ENCODE results near the gene ZYG11B.
"Not testable (repeated sequence)": the region's sequence is repeated elsewhere in the genome, so short reads cannot be mapped to it uniquely, and the experiment has no call there.

ZYG11B gene

DNA sequence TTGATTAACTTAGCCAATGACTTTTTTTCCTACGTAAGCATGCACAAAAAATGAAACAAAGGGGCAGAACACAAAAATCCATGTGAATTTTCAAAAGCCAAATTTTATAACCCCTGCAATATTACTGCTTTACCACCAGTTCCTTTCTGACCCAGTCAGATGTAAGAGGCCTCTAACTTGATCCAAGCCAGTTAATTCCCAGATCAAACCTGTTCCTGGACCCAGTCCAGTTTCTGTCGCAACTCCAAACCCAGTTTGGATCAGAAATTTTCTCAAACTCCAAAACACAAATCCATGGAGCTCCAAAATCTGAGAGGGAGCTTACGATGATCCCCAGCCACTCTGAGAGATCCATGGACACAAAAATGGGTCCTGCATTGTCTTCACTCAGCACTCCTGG lies 108.5 kb downstream of the ZYG11B start:
- TF ChIP-seq, protein P1, sequence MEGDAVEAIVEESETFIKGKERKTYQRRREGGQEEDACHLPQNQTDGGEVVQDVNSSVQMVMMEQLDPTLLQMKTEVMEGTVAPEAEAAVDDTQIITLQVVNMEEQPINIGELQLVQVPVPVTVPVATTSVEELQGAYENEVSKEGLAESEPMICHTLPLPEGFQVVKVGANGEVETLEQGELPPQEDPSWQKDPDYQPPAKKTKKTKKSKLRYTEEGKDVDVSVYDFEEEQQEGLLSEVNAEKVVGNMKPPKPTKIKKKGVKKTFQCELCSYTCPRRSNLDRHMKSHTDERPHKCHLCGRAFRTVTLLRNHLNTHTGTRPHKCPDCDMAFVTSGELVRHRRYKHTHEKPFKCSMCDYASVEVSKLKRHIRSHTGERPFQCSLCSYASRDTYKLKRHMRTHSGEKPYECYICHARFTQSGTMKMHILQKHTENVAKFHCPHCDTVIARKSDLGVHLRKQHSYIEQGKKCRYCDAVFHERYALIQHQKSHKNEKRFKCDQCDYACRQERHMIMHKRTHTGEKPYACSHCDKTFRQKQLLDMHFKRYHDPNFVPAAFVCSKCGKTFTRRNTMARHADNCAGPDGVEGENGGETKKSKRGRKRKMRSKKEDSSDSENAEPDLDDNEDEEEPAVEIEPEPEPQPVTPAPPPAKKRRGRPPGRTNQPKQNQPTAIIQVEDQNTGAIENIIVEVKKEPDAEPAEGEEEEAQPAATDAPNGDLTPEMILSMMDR (IDR thresholded peaks at IDR 0.05; ENCODE audit: insufficient read depth, low read depth, low read length, missing control alignments), result no peak
- no peak for DNase-seq (ENCODE audit: low read depth)
- no peak overlapping the region for H3K4me3 ChIP-seq (ENCODE audit: low read length)

DNA sequence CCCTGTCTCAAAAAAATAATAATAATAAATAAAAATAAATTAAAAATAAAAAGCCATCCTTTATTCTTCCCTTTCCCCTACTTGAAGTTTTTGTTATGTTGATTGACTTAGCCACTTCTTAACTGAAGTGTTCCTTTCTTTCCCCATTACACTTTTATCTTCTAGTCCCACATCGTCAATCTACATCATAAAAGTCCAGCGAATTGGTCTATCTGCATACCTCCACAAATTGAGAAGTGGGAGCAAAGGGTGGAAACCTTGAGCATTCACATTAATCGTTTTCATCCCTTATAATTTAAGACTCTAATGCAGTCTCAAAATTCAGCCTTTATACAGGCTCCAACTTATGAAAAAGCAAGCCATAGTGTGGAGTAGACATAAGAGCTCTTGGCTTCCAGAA lies 109.8 kb downstream of the ZYG11B start:
- TF ChIP-seq, protein P1 (IDR thresholded peaks at IDR 0.05; ENCODE audit: insufficient read depth, low read depth, low read length, missing control alignments), result no peak
- DNase-seq (ENCODE audit: low read depth), result no peak
- no peak overlapping the region for H3K4me3 ChIP-seq (ENCODE audit: low read length)

DNA sequence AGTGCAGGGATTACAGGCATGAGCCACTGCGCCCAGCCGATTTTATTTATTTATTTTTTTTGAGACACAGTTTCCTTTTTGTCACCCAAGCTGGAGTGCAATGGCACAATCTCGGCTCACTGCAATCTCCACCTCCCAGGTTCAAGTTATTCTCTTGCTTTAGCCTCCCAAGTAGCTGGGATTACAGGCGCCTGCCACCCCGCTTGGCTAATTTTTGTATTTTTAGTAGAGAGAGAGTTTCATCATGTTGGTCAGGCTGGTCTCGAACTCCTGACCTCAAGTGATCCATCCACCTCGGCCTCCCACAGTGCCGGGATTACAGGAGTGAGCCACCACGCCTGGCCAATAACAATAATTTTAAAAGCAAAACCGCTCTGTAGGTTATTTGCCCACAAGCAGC lies 112.9 kb downstream of the ZYG11B start:
- not testable (repeated sequence) for H3K4me3 ChIP-seq (ENCODE audit: low read length); DNase-seq (ENCODE audit: low read depth)

DNA sequence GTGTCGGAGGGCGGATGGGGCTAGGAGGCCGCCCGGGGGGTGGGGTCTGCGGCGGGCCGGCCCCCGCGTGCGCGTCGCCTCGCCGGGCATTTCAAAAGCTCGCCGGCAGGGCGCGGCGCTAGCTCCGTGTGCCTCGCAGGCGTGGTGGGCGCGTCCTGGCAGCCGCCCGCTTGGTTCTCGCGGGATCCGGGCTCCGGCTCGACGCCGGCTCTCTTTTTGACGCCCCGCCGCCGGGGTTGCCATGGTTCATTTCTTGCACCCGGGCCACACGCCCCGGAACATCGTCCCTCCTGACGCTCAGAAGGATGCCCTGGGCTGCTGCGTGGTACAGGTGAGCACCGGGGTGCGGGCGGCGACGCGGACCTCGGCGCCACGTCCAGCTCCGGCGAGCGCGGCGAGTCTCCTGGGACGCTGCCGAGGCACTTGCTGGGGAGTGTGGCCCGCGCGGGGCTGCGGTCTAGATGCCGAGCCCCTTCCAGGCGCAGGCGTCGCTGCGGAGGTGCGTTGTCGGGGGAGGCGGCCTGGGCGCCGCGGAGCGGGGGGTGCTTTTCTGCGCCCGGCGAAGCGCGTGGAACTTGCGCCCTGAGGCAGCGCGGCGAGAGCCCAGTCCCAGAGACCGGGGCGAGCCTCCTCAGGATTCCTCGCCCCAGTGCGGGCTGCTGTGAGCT lies 116.5 kb downstream of the ZYG11B start, which contains the start of gene ZYG11A:
ZYG11A (plus strand) TSS at position 118 of the 668 bp plus-strand sequence; CDS start at position 242, 124 bp downstream.
- TF ChIP-seq, protein P1 (IDR thresholded peaks at IDR 0.05; ENCODE audit: insufficient read depth, low read depth, low read length, missing control alignments), result peak; percentile 12
- H3K4me3 ChIP-seq (ENCODE audit: low read length), result peak within 1 kb of the TSS; percentile 70

DNA sequence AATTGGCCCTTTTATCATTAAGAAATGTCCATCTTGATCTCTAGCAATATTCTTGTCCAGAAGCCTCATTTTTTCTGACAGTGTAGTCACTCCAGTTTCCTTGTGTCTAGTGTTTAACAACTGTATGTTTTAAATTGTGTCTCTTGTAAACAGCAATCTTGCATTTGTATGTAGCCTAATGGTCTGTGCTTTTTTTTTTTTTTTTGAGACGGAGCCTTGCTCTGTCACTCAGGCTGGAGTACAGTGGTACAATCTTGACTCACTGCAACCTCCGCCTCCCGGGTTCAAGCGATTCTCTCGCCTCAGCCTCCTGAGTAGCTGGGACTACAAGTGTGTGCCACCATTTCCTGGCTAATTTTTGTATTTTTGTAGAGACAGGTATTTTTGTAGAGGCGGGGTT lies 118.9 kb downstream of the ZYG11B start:
- H3K4me3 ChIP-seq (ENCODE audit: low read length); DNase-seq (ENCODE audit: low read depth): not testable (repeated sequence)

More for the DNA sequence above, 116.5 kb downstream of the ZYG11B start, which contains the start of gene ZYG11A:
- peak; percentile 90 for DNase-seq (ENCODE audit: low read depth)

DNA sequence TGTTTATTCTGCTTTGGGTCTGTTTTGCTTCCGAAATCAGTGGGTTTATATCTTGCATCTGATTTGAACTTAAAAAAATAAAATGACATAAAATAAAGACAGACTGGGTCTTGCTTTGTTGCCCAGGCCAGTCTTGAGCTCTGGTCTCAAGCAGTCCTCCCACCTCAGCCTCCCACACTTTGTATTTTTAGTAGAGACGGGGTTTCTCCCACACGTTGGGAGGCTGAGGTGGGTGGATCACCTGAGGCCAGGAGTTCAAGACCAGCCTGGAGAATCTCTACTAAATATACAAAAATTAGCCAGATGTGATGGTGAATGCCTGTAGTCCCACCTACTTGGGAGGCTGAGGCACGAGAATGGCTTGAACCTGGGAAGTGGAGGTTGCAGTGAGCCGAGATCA lies 122.2 kb downstream of the ZYG11B start:
- no peak for DNase-seq (ENCODE audit: low read depth)
- TF ChIP-seq, protein P1 (IDR thresholded peaks at IDR 0.05; ENCODE audit: insufficient read depth, low read depth, low read length, missing control alignments), result no peak
- H3K4me3 ChIP-seq (ENCODE audit: low read length), result no peak overlapping the region

DNA sequence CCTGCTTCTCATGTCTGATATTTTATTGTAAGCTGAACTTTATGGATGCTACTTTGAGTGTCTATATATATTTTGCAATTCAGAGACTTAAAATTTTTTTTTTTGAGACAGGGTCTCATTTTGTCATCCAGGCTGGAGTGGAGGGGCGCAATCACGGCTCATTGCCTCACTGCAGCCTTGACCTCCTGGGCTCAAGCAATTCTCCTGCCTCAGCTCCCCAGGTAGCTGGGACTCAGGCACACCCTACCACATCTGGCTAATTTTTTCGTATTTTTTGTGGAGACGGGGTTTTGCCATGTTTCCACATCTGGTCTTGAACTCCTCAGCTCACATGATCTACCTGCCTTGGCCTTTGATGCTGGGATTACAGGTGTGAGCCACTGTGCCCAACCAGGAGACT lies 124.7 kb downstream of the ZYG11B start:
- no peak for DNase-seq (ENCODE audit: low read depth)
- TF ChIP-seq, protein P1 (IDR thresholded peaks at IDR 0.05; ENCODE audit: insufficient read depth, low read depth, low read length, missing control alignments), result no peak
- no peak overlapping the region for H3K4me3 ChIP-seq (ENCODE audit: low read length)

DNA sequence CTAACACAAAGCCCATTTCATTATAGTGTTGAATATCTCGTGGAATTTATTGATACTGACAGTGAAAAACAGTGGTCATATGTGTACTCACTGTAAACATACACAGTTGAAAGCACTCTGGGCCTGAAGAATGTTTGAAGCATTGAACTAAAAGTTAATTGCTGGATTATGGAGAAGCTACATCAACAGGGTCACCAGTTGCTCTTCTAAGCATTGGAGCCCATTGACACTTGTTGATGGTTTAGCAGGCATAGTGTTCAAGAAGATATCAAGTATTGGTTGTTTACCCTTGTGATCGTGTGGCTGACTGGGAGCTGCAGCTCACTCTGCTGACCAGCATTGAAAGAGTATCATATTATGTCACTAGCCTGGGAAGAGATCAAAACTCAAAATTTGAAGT lies 126.6 kb downstream of the ZYG11B start:
- H3K4me3 ChIP-seq (ENCODE audit: low read length), result no peak overlapping the region
- TF ChIP-seq, protein P1 (IDR thresholded peaks at IDR 0.05; ENCODE audit: insufficient read depth, low read depth, low read length, missing control alignments), result no peak
- no peak for DNase-seq (ENCODE audit: low read depth)

Measured in epithelial cell of esophagus (primary cell).